Panc1 (cell line): ENCODE results near the gene LIMS4.
"Not testable (repeated sequence)": the region's sequence is repeated elsewhere in the genome, so short reads cannot be mapped to it uniquely, and the experiment has no call there.

ENCODE experiments used
- POLR2AphosphoS5 ChIP-seq: IDR thresholded peaks from 2 replicates; pipeline ENCODE4 v1.6.1; 2012; ENCODE audit warnings: mild to moderate bottlenecking, low read depth, low read length, moderate library complexity
- SIN3A ChIP-seq: IDR thresholded peaks from 2 replicates; pipeline ENCODE4 v1.6.1; 2012; ENCODE audit warnings: low read depth, mild to moderate bottlenecking, low read length, moderate library complexity, borderline replicate concordance; ENCODE audit not compliant: insufficient read depth
- TF ChIP-seq, protein P1 (sequence below), 2 experiments: IDR thresholded peaks; 2 replicates each; pipeline ENCODE4 v1.6.1; 2011 to 2012; ENCODE audit warnings: low read depth in 2 of 2, control low read depth in 1 of 2, low read length in 1 of 2, mild to moderate bottlenecking in 1 of 2, moderate library complexity in 1 of 2; ENCODE audit not compliant: insufficient read depth in 1 of 2
- TF ChIP-seq, protein P2 (sequence below): fragments of 450-650 bp; IDR thresholded peaks from 2 replicates; pipeline ENCODE4 v1.5.1; 2017; ENCODE audit warnings: mild to moderate bottlenecking

DNA sequence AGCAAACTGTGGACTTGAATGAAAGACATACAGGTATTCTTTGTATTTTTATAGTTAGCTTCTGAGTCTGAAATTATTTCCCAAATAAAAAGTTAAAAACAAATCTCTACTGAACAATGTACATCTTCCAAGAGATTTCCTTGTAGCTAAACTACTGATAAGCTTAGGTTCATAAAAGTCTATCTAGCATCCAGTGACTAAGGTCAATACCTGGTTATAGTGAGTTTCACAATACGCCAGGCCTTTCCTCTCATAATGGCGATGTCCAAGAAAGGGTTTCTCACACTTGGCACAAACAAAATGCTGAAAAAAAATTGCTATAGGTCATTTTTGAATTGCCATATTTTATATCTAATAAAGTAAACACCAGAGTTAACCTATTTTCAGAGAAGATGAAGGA lies 21.7 kb downstream of the LIMS4 start:
- TF ChIP-seq, protein P1, sequence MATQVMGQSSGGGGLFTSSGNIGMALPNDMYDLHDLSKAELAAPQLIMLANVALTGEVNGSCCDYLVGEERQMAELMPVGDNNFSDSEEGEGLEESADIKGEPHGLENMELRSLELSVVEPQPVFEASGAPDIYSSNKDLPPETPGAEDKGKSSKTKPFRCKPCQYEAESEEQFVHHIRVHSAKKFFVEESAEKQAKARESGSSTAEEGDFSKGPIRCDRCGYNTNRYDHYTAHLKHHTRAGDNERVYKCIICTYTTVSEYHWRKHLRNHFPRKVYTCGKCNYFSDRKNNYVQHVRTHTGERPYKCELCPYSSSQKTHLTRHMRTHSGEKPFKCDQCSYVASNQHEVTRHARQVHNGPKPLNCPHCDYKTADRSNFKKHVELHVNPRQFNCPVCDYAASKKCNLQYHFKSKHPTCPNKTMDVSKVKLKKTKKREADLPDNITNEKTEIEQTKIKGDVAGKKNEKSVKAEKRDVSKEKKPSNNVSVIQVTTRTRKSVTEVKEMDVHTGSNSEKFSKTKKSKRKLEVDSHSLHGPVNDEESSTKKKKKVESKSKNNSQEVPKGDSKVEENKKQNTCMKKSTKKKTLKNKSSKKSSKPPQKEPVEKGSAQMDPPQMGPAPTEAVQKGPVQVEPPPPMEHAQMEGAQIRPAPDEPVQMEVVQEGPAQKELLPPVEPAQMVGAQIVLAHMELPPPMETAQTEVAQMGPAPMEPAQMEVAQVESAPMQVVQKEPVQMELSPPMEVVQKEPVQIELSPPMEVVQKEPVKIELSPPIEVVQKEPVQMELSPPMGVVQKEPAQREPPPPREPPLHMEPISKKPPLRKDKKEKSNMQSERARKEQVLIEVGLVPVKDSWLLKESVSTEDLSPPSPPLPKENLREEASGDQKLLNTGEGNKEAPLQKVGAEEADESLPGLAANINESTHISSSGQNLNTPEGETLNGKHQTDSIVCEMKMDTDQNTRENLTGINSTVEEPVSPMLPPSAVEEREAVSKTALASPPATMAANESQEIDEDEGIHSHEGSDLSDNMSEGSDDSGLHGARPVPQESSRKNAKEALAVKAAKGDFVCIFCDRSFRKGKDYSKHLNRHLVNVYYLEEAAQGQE (IDR thresholded peaks at IDR 0.05; ENCODE audit: insufficient read depth in 1 of 2, low read depth in 2 of 2, low read length in 1 of 2), result not testable (repeated sequence)
- TF ChIP-seq, protein P2, sequence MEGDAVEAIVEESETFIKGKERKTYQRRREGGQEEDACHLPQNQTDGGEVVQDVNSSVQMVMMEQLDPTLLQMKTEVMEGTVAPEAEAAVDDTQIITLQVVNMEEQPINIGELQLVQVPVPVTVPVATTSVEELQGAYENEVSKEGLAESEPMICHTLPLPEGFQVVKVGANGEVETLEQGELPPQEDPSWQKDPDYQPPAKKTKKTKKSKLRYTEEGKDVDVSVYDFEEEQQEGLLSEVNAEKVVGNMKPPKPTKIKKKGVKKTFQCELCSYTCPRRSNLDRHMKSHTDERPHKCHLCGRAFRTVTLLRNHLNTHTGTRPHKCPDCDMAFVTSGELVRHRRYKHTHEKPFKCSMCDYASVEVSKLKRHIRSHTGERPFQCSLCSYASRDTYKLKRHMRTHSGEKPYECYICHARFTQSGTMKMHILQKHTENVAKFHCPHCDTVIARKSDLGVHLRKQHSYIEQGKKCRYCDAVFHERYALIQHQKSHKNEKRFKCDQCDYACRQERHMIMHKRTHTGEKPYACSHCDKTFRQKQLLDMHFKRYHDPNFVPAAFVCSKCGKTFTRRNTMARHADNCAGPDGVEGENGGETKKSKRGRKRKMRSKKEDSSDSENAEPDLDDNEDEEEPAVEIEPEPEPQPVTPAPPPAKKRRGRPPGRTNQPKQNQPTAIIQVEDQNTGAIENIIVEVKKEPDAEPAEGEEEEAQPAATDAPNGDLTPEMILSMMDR, result not testable (repeated sequence)
- not testable (repeated sequence) for TF ChIP-seq SIN3A, POLR2AphosphoS5
